OCI-LY1 (cell line): ENCODE measurements around the gene FA2H.
"Not testable (repeated sequence)": the region's sequence is repeated elsewhere in the genome, so short reads cannot be mapped to it uniquely, and the experiment has no call there.

ENCODE experiments used
- H2AFZ ChIP-seq: fragments of 200-600 bp; sonication (generic), shearing (Covaris generic); 2 replicates; pipeline ENCODE4 v1.6.0; 2014; ENCODE audit warnings: antibody characterized with exemption, mild to moderate bottlenecking, low read length
- H3F3A ChIP-seq: fragments of 200-600 bp; sonication (generic), shearing (Covaris generic); 2 replicates; pipeline ENCODE4 v1.6.0; 2014; ENCODE audit warnings: mild to moderate bottlenecking, antibody characterized with exemption, low read length, moderate library complexity; ENCODE audit not compliant: insufficient read depth
- H3K27ac ChIP-seq: fragments of 200-600 bp; sonication (generic); 2 replicates; pipeline ENCODE4 v1.5.1; 2014; ENCODE audit warnings: low read length, mixed run types, mild to moderate bottlenecking, low read depth; ENCODE audit not compliant: poor library complexity, severe bottlenecking
- H3K27me3 ChIP-seq: fragments of 200-600 bp; sonication (generic); 2 replicates; pipeline ENCODE4 v1.6.0; 2014; ENCODE audit warnings: antibody characterized with exemption, mild to moderate bottlenecking, low read length, moderate library complexity; ENCODE audit not compliant: insufficient read depth
- H3K36me3 ChIP-seq: fragments of 200-600 bp; sonication (generic); 2 replicates; pipeline ENCODE4 v1.6.1; 2014; ENCODE audit warnings: mild to moderate bottlenecking, antibody characterized with exemption, low read length, moderate library complexity, mixed read lengths; ENCODE audit not compliant: insufficient read depth
- H3K4me1 ChIP-seq: fragments of 200-600 bp; sonication (generic); 2 replicates; pipeline ENCODE4 v1.5.1; 2014; ENCODE audit warnings: mild to moderate bottlenecking, low read length, moderate library complexity; ENCODE audit not compliant: insufficient read depth, severe bottlenecking
- H3K4me2 ChIP-seq: fragments of 200-600 bp; sonication (generic), shearing (Covaris generic); 2 replicates; pipeline ENCODE4 v1.6.1; 2014; ENCODE audit warnings: low read length
- H3K4me3 ChIP-seq: fragments of 200-600 bp; sonication (generic); 2 replicates; pipeline ENCODE4 v1.5.1; 2014; ENCODE audit warnings: low read length, low read depth, mild to moderate bottlenecking, mixed read lengths; ENCODE audit not compliant: poor library complexity, severe bottlenecking
- H3K79me2 ChIP-seq: fragments of 200-600 bp; shearing (Covaris generic); 2 replicates; pipeline ENCODE4 v1.6.1; 2016; ENCODE audit warnings: mixed run types, low read length, mixed read lengths; ENCODE audit not compliant: insufficient read depth
- H3K9ac ChIP-seq: fragments of 200-600 bp; sonication (generic), shearing (Covaris generic); 2 replicates; pipeline ENCODE4 v1.6.1; 2014; ENCODE audit warnings: mild to moderate bottlenecking, low read length, mixed read lengths
- H3K9me2 ChIP-seq: fragments of 200-600 bp; sonication (generic), shearing (Covaris generic); 2 replicates; pipeline ENCODE4 v1.6.1; 2014; ENCODE audit warnings: low read depth, mild to moderate bottlenecking, low read length, mixed read lengths
- H3K9me3 ChIP-seq: fragments of 200-600 bp; shearing (Covaris generic); 2 replicates; pipeline ENCODE4 v1.6.1; 2014; ENCODE audit warnings: low read length, mixed read lengths
- H4K20me1 ChIP-seq: fragments of 200-600 bp; sonication (generic), shearing (Covaris generic); 2 replicates; pipeline ENCODE4 v1.6.0; 2016; ENCODE audit warnings: mild to moderate bottlenecking, low read length; ENCODE audit not compliant: insufficient read depth
- CTCF ChIP-seq: fragments of 200-600 bp; sonication (generic), shearing (Covaris generic); IDR thresholded peaks from 2 replicates; pipeline ENCODE4 v1.5.1; 2017; ENCODE audit warnings: mild to moderate bottlenecking, antibody characterized with exemption, low read length, moderate library complexity, mixed read lengths
- EZH2 ChIP-seq: fragments of 200-600 bp; sonication (generic), shearing (Covaris generic); IDR thresholded peaks from 2 replicates; pipeline ENCODE4 v1.8.0; 2017; ENCODE audit warnings: borderline replicate concordance, mixed run types, mild to moderate bottlenecking, antibody characterized with exemption, low read length, moderate library complexity, mixed read lengths

FA2H gene

GRCh38 chr16:74793571-74793970, 19.0 kb upstream of the FA2H start:
- H3F3A ChIP-seq, result no peaks in the 10 kb centered on the region
- H3K79me2 ChIP-seq, result no peaks in the 10 kb centered on the region
- H3K36me3 ChIP-seq, result no peaks in the 10 kb centered on the region
- H3K4me3 ChIP-seq, result no peak overlapping the region
- H3K4me1 ChIP-seq, result no peaks in the 10 kb centered on the region
- no peak overlapping the region for H3K4me2 ChIP-seq
- H3K9ac ChIP-seq, result no peak overlapping the region
- no peak overlapping the region for H3K27ac ChIP-seq
- no peaks in the 10 kb centered on the region for H3K9me3 ChIP-seq
- H2AFZ ChIP-seq, result no peak overlapping the region
- no peaks in the 10 kb centered on the region for H4K20me1 ChIP-seq
- no peak for TF ChIP-seq EZH2
- TF ChIP-seq CTCF, result no peak
- H3K27me3 ChIP-seq, result no peaks in the 10 kb centered on the region; the same call in 1 of the 2 replicates
- no peaks in the 10 kb centered on the region for H3K9me2 ChIP-seq

GRCh38 chr16:74792225-74792624, 17.6 kb upstream of the FA2H start:
- Histone ChIP-seq H3K9me3 (no peaks in the 10 kb centered on the region), H4K20me1 (no peaks in the 10 kb centered on the region), H3K36me3 (no peaks in the 10 kb centered on the region), H3K9ac (no peak overlapping the region), H3K4me2 (no peak overlapping the region), H2AFZ (no peak overlapping the region), H3F3A (no peaks in the 10 kb centered on the region), H3K4me3 (no peak overlapping the region), H3K27ac (no peak overlapping the region), H3K4me1 (no peaks in the 10 kb centered on the region), H3K27me3 (no peaks in the 10 kb centered on the region; the same call in 1 of the 2 replicates), H3K9me2 (no peaks in the 10 kb centered on the region), H3K79me2 (no peaks in the 10 kb centered on the region)
- TF ChIP-seq CTCF, result no peak
- TF ChIP-seq EZH2, result no peak

GRCh38 chr16:74791749-74792148, 17.1 kb upstream of the FA2H start:
- H4K20me1 ChIP-seq, H2AFZ ChIP-seq, H3K27ac ChIP-seq, H3K27me3 ChIP-seq, H3K9me3 ChIP-seq, H3K79me2 ChIP-seq, H3K36me3 ChIP-seq, H3K4me2 ChIP-seq, H3K9me2 ChIP-seq, H3K4me1 ChIP-seq, H3K4me3 ChIP-seq, H3K9ac ChIP-seq, H3F3A ChIP-seq: not testable (repeated sequence)

GRCh38 chr16:74788108-74788507, 13.5 kb upstream of the FA2H start:
- Histone ChIP-seq H3F3A (no peaks in the 10 kb centered on the region), H2AFZ (no peak overlapping the region), H3K4me3 (no peak overlapping the region), H3K9ac (no peak overlapping the region), H3K27ac (no peak overlapping the region), H3K9me2 (no peaks in the 10 kb centered on the region), H3K27me3 (no peaks in the 10 kb centered on the region), H3K9me3 (no peaks in the 10 kb centered on the region), H4K20me1 (no peaks in the 10 kb centered on the region), H3K36me3 (no peaks in the 10 kb centered on the region), H3K79me2 (no peaks in the 10 kb centered on the region), H3K4me1 (no peaks in the 10 kb centered on the region), H3K4me2 (no peak overlapping the region)
- TF ChIP-seq EZH2 (no peak), CTCF (no peak)
